Natural killer cell (primary cell): ENCODE measurements around the gene HBZ. TPM values are rescaled to one million over a fixed set of nuclear protein-coding genes. Genes with fewer than 3 reads are reported as not detected.
"Not testable (repeated sequence)": the region's sequence is repeated elsewhere in the genome, so short reads cannot be mapped to it uniquely, and the experiment has no call there.

Experiments used
- ATAC-seq, 3 donors: fragments of 150-1000 bp in 2 of 3; fragments of 200-7000 bp in 1 of 3; cut with Tn5 transposase; 1 replicate in 1 of 3; 2 replicates in 2 of 3; pipeline ENCODE4 v1.10.0; 2021; ENCODE audit warnings: mild to moderate bottlenecking in 2 of 3, moderate library complexity in 2 of 3
- DNase-seq, 2 donors: peaks; one replicate each; pipeline versions ENCODE4 v3.0.0 to v3.0.0-alpha.2; 2013 to 2021; ENCODE audit warnings: mixed read lengths in 1 of 2
- H3K27ac ChIP-seq: one replicate; pipeline ENCODE4 v1.5.1; 2013; ENCODE audit warnings: mild to moderate bottlenecking, low read length
- H3K27me3 ChIP-seq: one replicate; pipeline ENCODE4 v1.6.1; 2013; ENCODE audit warnings: low read length; ENCODE audit not compliant: control insufficient read depth, insufficient read depth
- H3K36me3 ChIP-seq: one replicate; pipeline ENCODE4 v1.6.1; 2013; ENCODE audit warnings: low read length; ENCODE audit not compliant: control insufficient read depth, insufficient read depth
- H3K4me1 ChIP-seq: one replicate; pipeline ENCODE4 v1.6.1; 2013; ENCODE audit warnings: low read length; ENCODE audit not compliant: control insufficient read depth, insufficient read depth
- H3K4me3 ChIP-seq: one replicate; pipeline ENCODE4 v1.5.1; 2013; ENCODE audit warnings: low read length
- H3K9me3 ChIP-seq: one replicate; pipeline ENCODE4 v1.6.1; 2013; ENCODE audit warnings: low read length; ENCODE audit not compliant: control insufficient read depth, insufficient read depth
- H3K27ac Mint-ChIP-seq, 2 donors: one replicate each; pipeline ENCODE4 v1.8.0; 2022; ENCODE audit warnings: mild to moderate bottlenecking in 2 of 2, mixed read lengths in 2 of 2, moderate library complexity in 1 of 2
- H3K27me3 Mint-ChIP-seq, 2 donors: one replicate each; pipeline ENCODE4 v1.8.0; 2022; ENCODE audit warnings: low read depth in 2 of 2, mixed read lengths in 2 of 2
- H3K36me3 Mint-ChIP-seq: one replicate; pipeline ENCODE4 v1.8.0; 2022; ENCODE audit warnings: mixed read lengths
- H3K4me1 Mint-ChIP-seq, 2 donors: one replicate each; pipeline ENCODE4 v1.8.0; 2022; ENCODE audit warnings: mixed read lengths in 2 of 2
- H3K4me3 Mint-ChIP-seq: one replicate; pipeline ENCODE4 v1.8.0; 2022; ENCODE audit warnings: mild to moderate bottlenecking, moderate library complexity, mixed read lengths
- H3K9me3 Mint-ChIP-seq, 2 donors: one replicate each; pipeline ENCODE4 v1.8.0; 2022; ENCODE audit warnings: mixed read lengths in 2 of 2
- WGBS: methylation state at CpG from one replicate; pipeline ENCODE4 v1.1.7; 2013; ENCODE audit warnings: missing lambda C conversion rate; ENCODE audit not compliant: insufficient coverage; 5-methylcytosine and 5-hydroxymethylcytosine counted together
- intact Hi-C: fragments of 100-400 bp; cut with micrococcal nuclease; formaldehyde crosslinking; loops from one replicate; pipeline ENCODE4 v1.14.2; 2022
- total RNA-seq, 4 donors: library from RNA; stranded (reverse); fragments of 120-200 nt in 1 of 4; gene quantifications; one replicate each; pipeline versions ENCODE4 v1.2.3 to v1.2.4, GENCODE V29; 2013 to 2022
- TF ChIP-seq, protein P1 (sequence below): fragments of 200-600 bp; IDR thresholded peaks from one replicate; pipeline ENCODE4 v1.8.0; 2022; ENCODE audit warnings: antibody characterized with exemption

The HBZ gene
- total RNA-seq, 3 donors from 2014 or later (not counting 1 experiment from before 2014, with no cell fraction given) = not detected

DNA sequence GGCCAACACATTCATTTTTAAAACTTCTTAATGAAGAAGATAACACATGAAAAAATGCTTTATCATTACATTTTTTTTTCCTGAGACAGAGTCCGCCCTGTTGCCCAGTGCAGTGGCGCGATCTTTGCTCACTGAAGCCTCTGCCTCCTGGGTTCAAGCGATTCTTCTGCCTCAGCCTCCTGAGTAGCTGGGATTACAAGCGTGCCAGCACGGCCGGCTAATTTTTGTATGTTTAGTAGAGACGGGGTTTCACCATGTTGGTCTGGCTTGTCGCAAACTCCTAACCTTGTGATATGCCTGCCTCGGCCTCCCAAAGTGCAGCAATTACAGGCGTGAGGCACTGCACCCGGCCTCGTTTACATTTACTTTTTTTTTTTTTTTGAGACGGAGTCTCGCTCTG lies 41.0 kb downstream of the HBZ start:
- no peaks in the 10 kb centered on the region for H3K27me3 ChIP-seq
- Mint-ChIP-seq H3K36me3 (no peaks in the 10 kb centered on the region), H3K27ac (no peak overlapping the region), H3K4me3 (no peak overlapping the region), H3K4me1 (peaks cover 0 to 5% of the 10 kb centered on the region in 2 donors), H3K9me3 (no peaks in the 10 kb centered on the region), H3K27me3 (no peaks in the 10 kb centered on the region)
- intact Hi-C loops = no loop called here
- no peaks in the 10 kb centered on the region for H3K9me3 ChIP-seq
- no peak for ATAC-seq
- DNase-seq = no peak
- H3K4me3 ChIP-seq = no peak overlapping the region
- WGBS = 97% methylated on average over 15 of the region's 15 CpGs
- peaks cover 67% of the 10 kb centered on the region for H3K36me3 ChIP-seq
- TF ChIP-seq, protein P1, sequence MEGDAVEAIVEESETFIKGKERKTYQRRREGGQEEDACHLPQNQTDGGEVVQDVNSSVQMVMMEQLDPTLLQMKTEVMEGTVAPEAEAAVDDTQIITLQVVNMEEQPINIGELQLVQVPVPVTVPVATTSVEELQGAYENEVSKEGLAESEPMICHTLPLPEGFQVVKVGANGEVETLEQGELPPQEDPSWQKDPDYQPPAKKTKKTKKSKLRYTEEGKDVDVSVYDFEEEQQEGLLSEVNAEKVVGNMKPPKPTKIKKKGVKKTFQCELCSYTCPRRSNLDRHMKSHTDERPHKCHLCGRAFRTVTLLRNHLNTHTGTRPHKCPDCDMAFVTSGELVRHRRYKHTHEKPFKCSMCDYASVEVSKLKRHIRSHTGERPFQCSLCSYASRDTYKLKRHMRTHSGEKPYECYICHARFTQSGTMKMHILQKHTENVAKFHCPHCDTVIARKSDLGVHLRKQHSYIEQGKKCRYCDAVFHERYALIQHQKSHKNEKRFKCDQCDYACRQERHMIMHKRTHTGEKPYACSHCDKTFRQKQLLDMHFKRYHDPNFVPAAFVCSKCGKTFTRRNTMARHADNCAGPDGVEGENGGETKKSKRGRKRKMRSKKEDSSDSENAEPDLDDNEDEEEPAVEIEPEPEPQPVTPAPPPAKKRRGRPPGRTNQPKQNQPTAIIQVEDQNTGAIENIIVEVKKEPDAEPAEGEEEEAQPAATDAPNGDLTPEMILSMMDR = no peak
- H3K27ac ChIP-seq = no peak overlapping the region
- no peaks in the 10 kb centered on the region for H3K4me1 ChIP-seq

GRCh38 chr16:194516-194915 lies 42.1 kb downstream of the HBZ start:
- H3K27me3 Mint-ChIP-seq = no peaks in the 10 kb centered on the region
- no peaks in the 10 kb centered on the region for H3K36me3 Mint-ChIP-seq

DNA sequence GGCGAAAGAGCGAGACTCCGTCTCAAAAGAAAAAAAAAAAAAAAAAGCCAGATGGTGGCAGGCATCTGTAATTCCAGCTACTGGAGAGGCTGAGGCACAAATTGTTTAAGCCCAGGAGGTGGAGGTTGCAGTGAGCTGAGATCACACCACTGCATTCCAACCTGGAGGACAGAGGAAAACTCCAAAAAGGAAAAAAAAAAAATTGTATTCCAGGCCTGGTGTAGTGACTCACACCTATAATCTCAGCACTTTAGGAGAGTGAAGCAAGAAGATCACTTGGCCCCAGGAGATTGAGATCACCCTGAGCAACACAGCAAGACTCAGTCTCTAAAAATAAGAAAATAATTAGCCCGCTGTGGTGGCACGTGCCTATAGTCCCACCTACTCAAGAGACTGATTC lies 47.9 kb downstream of the HBZ start:
- H3K27me3 ChIP-seq = no peaks in the 10 kb centered on the region
- DNase-seq = no peak
- H3K36me3 ChIP-seq = peaks cover 55% of the 10 kb centered on the region
- no peaks in the 10 kb centered on the region for H3K9me3 Mint-ChIP-seq
- no peaks in the 10 kb centered on the region for H3K36me3 Mint-ChIP-seq
- H3K4me1 ChIP-seq = no peaks in the 10 kb centered on the region
- ATAC-seq = no peak
- H3K4me1 Mint-ChIP-seq = no peaks in the 10 kb centered on the region
- no peak overlapping the region for H3K27ac ChIP-seq
- WGBS = 98% methylated on average over 5 of the region's 5 CpGs
- TF ChIP-seq, protein P1 = no peak
- H3K4me3 Mint-ChIP-seq = no peak overlapping the region
- no peaks in the 10 kb centered on the region for H3K27me3 Mint-ChIP-seq
- H3K4me3 ChIP-seq = no peak overlapping the region
- intact Hi-C loops = no loop called here
- H3K27ac Mint-ChIP-seq = no peak overlapping the region
- H3K9me3 ChIP-seq = no peaks in the 10 kb centered on the region

More at GRCh38 chr16:194516-194915, 42.1 kb downstream of the HBZ start:
- Mint-ChIP-seq H3K4me3 (no peak overlapping the region), H3K9me3 (no peaks in the 10 kb centered on the region), H3K27ac (no peak overlapping the region), H3K4me1 (peaks cover 0 to 5% of the 10 kb centered on the region in 2 donors)
- no peaks in the 10 kb centered on the region for H3K9me3 ChIP-seq
- H3K4me3 ChIP-seq = no peak overlapping the region
- H3K36me3 ChIP-seq = peaks cover 66% of the 10 kb centered on the region
- no peak overlapping the region for H3K27ac ChIP-seq
- WGBS = 92% methylated on average over 6 of the region's 6 CpGs
- ATAC-seq (no peak), DNase-seq (no peak)
- no peaks in the 10 kb centered on the region for H3K4me1 ChIP-seq
- TF ChIP-seq, protein P1 = no peak
- intact Hi-C loops = no loop called here
- H3K27me3 ChIP-seq = no peaks in the 10 kb centered on the region

DNA sequence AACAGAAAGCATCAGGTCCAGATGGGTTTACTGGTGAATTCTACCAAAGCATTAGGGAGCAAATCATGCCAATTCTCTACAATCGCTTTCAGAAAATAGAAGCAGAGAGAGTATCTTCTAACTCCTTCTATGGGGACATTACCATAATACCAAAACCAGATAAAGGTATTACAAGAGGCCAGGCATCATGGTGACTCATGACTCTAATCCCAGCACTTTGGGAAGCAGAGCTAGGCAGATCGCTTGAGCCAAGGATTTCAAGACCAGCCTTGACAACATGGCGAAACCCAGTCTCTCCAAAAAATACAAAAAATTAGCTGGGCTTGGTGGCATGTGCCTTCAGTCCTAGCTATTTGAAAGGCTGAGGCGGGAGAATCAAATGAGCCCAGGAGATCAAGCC lies 50.8 kb downstream of the HBZ start:
- WGBS = 99% methylated on average over 4 of the region's 4 CpGs
- Histone ChIP-seq H3K4me1 (no peaks in the 10 kb centered on the region), H3K27ac (no peak overlapping the region), H3K4me3 (no peak overlapping the region), H3K36me3 (peaks cover 66% of the 10 kb centered on the region), H3K27me3 (no peaks in the 10 kb centered on the region), H3K9me3 (no peaks in the 10 kb centered on the region)
- Mint-ChIP-seq H3K27ac (no peak overlapping the region), H3K36me3 (peaks cover 15% of the 10 kb centered on the region), H3K9me3 (no peaks in the 10 kb centered on the region), H3K27me3 (no peaks in the 10 kb centered on the region), H3K4me1 (peaks cover 0 to 4% of the 10 kb centered on the region in 2 donors), H3K4me3 (no peak overlapping the region)
- ATAC-seq (no peak), DNase-seq (no peak)
- TF ChIP-seq, protein P1 = no peak
- intact Hi-C loops = no loop called here

DNA sequence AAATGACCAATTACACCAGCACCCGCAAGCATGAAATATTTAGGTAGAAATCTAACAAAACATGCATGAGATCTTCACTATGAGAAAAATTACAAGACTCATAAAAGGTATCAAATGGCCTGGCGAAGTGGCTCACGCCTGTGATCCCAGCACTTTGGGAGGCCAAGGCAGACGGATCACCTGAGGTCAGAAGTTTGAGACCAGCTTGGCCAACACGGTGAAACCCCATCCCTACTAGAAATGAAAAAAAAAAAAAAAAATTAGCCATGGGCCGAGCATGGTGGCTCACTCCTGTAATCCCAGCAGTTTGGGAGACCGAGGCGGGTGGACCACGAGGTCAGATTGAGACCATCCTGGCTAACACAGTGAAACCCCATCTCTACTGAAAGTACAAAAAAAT lies 51.6 kb downstream of the HBZ start:
- H3K9me3 ChIP-seq, ATAC-seq, H3K4me1 Mint-ChIP-seq, intact Hi-C loops, H3K4me3 Mint-ChIP-seq, H3K27ac ChIP-seq, H3K4me3 ChIP-seq, H3K27me3 Mint-ChIP-seq, H3K27me3 ChIP-seq, H3K9me3 Mint-ChIP-seq, H3K27ac Mint-ChIP-seq, DNase-seq, H3K4me1 ChIP-seq: not testable (repeated sequence)
- peaks cover 65% of the 10 kb centered on the region for H3K36me3 ChIP-seq
- peaks cover 21% of the 10 kb centered on the region for H3K36me3 Mint-ChIP-seq
- WGBS = 94% methylated on average over 9 of the region's 9 CpGs
